GM12892 (cell line): Measurements from ENCODE around the gene SDC3.

Source experiments
- DNase-seq: peaks from one replicate; pipeline ENCODE4 v3.0.0; 2011; ENCODE audit not compliant: insufficient read length
- FAIRE-seq: peaks from 2 replicates; lab custom pipeline; 2011; peaks lifted over from hg19 to GRCh38; lab: Jason Lieb, UNC
- POLR2A ChIP-seq: IDR thresholded peaks from 2 replicates; pipeline ENCODE4 v1.6.1; 2011; ENCODE audit warnings: low read depth, low read length, control low read depth
- POLR2AphosphoS5 ChIP-seq: IDR thresholded peaks from 2 replicates; pipeline ENCODE4 v1.6.1; 2011; ENCODE audit warnings: low read depth, low read length, control low read depth
- TAF1 ChIP-seq: IDR thresholded peaks from 2 replicates; pipeline ENCODE4 v1.6.1; 2011; ENCODE audit warnings: low read depth, mild to moderate bottlenecking, control low read depth, low read length, borderline replicate concordance

Gene SDC3

DNA sequence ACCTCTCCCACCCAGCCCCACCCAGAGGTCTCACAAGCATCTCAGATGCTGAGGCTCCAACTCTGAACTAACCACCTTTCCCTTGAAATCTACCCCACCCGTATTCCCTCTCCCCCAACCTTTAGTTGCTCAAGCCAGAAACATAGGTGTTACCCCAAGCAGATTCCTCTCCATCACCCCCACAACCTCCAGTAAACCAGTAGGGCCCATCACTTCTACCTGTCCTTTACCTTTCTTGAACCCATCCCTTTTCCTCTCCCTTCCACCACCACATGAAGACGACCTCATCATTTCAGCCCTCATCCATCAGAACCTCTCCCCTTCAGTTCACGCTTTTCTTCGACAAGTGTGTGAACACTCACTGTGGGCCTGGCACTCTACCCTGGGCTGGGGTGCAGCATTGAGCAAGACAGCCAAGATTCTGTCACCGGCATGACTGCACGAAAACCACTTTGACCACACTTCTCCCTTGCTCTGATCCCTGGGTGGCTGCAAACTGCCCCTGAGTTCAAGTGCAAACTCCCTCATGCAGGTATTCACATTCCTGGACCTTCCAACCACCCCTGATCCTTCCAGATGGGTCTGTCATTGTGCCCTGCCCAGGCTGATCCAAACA, 85.5 kb downstream of the SDC3 start:
- FAIRE-seq (no peak), DNase-seq (no peak)
- TF ChIP-seq TAF1 = no peak
- no peak for TF ChIP-seq POLR2AphosphoS5

DNA sequence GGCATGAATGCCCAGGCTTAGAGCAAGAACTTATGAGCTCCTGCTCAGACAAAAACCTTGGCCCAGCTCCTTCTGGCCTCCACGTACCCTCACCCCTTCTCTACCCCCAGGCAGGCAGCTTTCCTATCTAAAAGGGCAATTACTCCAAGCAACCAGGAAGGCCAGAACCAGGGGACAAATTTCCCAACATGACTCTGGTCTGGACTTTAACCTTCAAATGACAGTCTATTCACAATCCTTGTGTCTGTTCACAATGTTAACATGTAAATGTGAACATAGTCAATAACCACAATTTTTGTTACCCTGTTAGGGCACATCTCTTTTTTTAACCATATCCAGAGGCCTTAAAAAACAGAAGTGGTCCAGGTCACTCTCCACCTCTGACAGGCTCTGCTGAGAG, 86.6 kb downstream of the SDC3 start:
- DNase-seq (no peak), FAIRE-seq (no peak)
- TF ChIP-seq TAF1 = no peak
- TF ChIP-seq POLR2AphosphoS5 = no peak
- TF ChIP-seq POLR2A = no peak

DNA sequence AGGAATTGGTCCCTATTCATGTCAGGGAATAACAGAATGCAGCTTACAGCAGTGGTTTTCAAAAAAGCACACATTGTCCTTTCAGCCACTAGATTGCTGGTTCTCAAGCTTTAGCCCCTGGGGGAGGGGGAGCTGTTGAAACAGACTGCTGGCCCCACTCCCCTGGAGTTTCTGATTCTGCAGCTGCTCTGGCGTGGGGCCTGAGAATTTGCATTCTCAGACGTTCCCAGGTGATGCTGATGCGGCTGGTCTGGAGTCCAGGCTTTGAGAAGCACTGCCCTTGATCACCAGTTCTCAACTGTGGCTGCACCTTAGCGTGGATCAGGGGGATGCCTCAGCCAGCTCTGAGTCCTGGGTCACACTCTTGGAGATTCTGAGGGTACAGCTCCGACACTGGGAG, 88.3 kb downstream of the SDC3 start:
- FAIRE-seq (no peak), DNase-seq (no peak)
- TF ChIP-seq POLR2A (no peak), POLR2AphosphoS5 (no peak)
